GM19372 (cell line): Measurements from ENCODE around the gene TCF7L2.

Experiments used
- ATAC-seq: cut with Tn5 transposase; IDR thresholded peaks from one replicate; pipeline ENCODE4 v1.9.1; 2021; ENCODE audit warnings: mild to moderate bottlenecking, low read depth, moderate library complexity; ENCODE audit not compliant: unreplicated experiment

Gene TCF7L2

GRCh38 chr10:112945811-112946210, 4.2 kb upstream of the TCF7L2 start:
- ATAC-seq: no peak

DNA sequence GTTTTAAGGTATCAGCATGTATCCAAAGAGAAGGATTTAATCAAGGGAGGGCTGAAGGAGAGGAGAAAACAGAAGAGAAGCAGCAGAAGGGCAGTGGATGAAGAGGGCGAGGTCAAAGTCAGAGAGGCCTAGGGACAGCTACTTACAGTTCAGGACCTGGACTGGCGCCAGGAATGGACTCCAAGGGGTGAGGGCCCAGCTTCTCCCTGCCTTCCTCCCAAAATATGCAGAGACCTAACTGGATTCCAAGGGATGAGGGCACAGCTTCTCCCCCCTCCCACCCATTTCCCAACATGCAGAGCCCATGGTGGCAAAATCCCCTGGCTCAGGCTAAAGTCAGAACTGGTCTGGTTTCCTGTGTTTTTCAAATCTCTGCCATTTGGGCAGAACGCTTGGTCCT, 3.4 kb upstream of the TCF7L2 start:
- ATAC-seq: no peak

DNA sequence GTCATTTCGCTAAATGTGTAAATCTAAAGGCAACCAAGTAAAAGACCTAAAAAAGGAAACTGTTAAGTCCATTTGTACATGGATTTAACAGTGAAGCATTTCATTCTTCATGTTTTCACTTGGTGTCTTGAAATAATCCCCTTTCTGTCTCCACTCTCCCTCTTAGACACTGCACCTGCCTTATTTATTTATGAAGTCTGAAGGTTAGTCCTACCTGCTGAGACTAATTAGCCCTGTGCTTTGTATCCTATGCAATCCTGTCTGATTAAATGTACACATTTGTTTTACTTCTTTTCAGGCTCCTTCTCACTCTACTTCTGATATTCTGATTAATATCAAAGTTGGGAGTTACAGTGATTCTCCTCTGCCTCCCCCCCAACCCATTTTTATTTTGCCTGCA, 1.9 kb upstream of the TCF7L2 start:
- no peak for ATAC-seq

- ATAC-seq: no peak
These were observed 764 bp upstream of the TCF7L2 start for GRCh38 chr10:112949143-112949823.

- ATAC-seq: no peak
These were observed 789 bp downstream of the TCF7L2 start for GRCh38 chr10:112950714-112951358.

DNA sequence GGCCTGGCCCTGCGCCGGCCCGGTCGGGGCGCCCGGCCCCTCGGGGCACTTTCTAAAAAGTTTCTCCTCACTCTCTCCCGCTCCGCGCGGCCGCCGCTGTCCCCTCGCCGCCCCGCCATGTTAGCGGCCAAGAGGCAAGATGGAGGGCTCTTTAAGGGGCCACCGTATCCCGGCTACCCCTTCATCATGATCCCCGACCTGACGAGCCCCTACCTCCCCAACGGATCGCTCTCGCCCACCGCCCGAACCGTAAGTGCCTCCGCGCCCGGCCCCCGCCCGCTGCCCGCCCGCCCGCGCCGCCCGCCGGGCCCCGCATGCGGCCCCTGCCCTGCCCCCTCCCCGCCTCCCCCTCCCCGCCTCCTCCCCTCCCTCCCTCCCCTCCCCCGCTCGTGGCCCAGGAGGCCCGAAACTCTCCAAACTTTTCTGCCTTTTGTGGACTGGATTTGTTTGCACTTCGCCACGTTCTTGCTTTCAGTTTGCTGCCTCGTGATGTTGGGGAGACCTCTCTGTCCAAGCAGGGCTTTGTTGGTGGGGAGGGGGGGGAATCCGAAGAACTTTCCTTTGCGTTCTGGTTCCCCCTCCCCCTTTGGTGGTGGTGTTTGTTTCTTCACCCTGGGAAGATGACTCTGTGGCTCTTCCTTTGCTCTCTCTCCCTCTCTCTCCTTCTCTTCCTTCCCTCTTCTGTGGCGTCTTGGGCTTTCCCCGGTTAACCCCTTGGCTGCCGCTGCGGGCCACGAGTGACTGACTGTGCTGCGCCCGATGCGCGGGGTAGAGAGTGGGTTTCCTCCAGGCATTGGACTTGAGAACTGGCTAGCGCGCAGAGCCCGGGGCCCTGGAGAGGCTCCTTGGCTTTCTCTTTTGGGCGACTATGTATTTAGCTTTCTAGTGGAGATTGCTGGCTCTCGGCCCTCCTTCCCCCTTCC, 1.6 kb downstream of the TCF7L2 start:
- no peak for ATAC-seq

- no peak for ATAC-seq
These were observed 2.5 kb downstream of the TCF7L2 start for GRCh38 chr10:112952282-112953173.

DNA sequence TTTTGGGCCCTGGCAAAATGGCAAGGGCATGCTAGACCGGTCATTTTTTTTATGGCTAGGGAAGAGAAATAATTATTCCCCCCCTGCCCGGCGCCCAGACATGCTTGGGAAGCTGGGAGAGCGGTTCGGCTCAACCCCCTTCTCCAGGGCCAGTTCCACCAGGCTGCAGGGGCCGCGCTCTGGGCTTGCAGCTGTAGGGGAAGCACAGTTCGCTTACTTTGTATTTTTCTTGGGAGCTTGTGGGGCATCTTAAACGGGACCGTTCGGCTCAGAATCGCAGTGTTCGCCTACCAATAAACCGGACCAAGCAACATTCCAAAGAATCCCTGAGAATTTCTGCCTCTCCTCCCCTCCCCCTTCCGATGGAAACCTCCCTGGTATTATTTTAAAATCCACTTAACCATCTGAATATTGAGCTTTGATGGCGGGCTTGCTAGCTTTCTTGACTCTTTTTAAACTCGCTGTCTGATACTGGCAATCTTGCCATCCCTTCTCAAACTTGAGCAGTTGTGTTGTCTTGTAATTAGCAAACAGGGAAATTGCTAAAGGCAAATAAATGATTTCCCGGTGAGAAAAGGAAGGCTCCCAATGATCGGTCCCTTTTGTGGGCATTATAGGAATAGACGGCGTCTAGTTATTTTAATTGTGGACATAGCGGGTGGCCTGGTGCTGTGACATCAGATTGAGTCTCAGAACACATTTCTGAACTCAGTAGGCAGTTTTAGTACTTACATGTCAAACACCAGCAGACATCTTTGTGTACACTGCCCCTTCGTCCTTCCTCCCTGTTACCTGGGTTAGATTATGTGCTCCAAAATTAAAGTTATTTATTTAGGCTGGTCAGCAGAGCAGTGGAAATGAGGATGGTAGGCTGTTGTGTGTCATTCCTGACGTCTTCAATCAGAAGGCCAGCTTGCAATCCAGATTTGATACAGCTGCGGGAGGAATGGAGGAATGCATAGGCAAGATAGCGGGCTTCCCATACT, 3.4 kb downstream of the TCF7L2 start:
- ATAC-seq: no peak

- ATAC-seq: no peak
These were observed 5.0 kb downstream of the TCF7L2 start for GRCh38 chr10:112954974-112955581.

- no peak for ATAC-seq
These were observed 5.8 kb downstream of the TCF7L2 start for GRCh38 chr10:112955582-112956421.

- ATAC-seq: no peak
These were observed 6.7 kb downstream of the TCF7L2 start for GRCh38 chr10:112956631-112957350.

DNA sequence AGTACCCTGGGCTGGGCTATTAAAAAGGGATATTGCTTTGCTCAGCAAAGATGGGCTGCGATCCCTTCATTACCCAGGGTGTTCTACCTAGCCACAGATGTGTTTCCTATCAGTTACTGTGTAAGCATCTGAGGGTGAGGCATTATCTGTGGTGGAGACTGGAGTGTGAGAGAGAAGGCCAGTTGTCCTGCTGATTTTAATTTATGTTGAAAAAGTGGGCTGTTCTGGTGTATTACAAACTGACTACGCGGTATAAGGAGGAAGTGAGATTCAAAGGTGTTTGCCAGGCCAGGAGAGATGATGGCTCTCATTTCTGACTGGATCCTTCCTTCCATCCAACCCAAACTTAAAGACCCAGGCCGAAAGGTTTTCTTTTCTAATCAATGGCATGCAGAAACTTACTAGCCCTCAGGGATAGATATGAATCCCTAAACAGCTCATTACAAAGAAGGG, 7.6 kb downstream of the TCF7L2 start:
- no peak for ATAC-seq

- ATAC-seq: no peak
These were observed 8.4 kb downstream of the TCF7L2 start for GRCh38 chr10:112958275-112958995.

DNA sequence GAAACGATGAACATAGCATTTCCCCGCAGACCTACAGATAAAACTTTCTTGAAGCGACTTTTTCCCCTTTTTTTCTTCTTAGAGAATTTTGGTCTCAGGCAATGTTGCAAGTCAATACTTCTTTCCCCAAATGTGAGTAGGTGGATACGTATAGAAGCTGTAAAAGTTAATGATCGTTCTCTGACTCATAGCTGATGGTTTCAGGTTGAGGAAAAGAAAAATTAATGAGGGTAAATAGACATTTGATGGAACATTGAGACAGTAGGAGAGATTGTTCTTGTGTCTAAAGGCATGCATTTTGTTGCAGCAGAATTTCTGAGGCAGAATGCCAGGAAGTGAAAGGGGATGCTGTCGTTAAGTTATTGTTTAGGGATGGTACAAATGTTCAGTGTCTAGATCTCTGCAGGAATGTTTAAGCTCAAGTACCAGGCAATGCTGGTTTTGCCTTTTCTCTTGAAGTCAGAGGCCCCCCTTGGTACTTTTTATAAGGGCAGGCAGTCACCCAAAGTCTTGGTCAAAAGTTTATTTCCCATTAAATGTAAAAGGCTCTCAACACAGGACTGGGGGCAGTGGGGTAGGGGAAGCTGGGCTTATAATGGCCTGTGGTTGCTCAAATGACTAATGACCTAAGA, 9.3 kb downstream of the TCF7L2 start:
- no peak for ATAC-seq

- ATAC-seq: no peak
These were observed 10.2 kb downstream of the TCF7L2 start for GRCh38 chr10:112960151-112960681.

GRCh38 chr10:112961609-112962008, 11.6 kb downstream of the TCF7L2 start:
- no peak for ATAC-seq
